ENCODE data around the gene ERAS.
A peak's percentile ranks its signal among the peaks of the same experiment; 100 is the strongest.
"Not testable (repeated sequence)": the region's sequence is repeated elsewhere in the genome, so short reads cannot be mapped to it uniquely, and the experiment has no call there.

ERAS gene

GRCh38 chrX:48806081-48806480, 20.2 kb upstream of the ERAS start:
- Mint-ChIP-seq H3K27me3 (ENCODE audit: low read depth) (no peaks in the 10 kb centered on the region), H3K36me3 (ENCODE audit: low read depth) (peaks cover 12% of the 10 kb centered on the region), H3K27ac (no peak overlapping the region), H3K9me3 (no peaks in the 10 kb centered on the region), H3K4me1 (ENCODE audit: low read depth) (peaks cover 5% of the 10 kb centered on the region), H3K4me3 (no peak overlapping the region)
- no peak for DNase-seq (ENCODE audit: low spot score)

DNA sequence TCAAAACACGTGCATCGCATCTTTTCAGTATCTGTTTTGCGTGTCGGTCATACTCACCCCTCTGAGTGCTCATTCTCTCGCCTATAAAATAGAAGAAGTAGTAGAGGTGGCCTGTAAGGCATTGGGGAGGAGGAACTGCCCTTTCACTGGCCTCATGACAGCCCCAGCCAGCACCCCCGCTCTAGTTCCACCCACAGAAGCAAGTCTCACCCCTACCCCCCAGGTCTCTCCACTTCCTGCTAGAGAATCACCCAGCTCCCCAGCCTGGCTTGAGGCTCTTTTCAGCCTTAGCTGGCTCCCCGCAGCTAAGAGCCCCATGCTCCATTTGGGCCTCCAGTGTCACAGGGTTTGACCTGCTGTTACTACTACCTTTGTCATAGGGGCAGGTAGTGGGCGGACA, 12.7 kb upstream of the ERAS start:
- no peaks in the 10 kb centered on the region for H3K27me3 Mint-ChIP-seq (ENCODE audit: low read depth)
- no peak overlapping the region for H3K27ac Mint-ChIP-seq
- DNase-seq (ENCODE audit: low spot score), result no peak
- H3K4me1 Mint-ChIP-seq (ENCODE audit: low read depth), result no peaks in the 10 kb centered on the region
- H3K36me3 Mint-ChIP-seq (ENCODE audit: low read depth), result peaks cover 7% of the 10 kb centered on the region
- no peak overlapping the region for H3K4me3 Mint-ChIP-seq
- H3K9me3 Mint-ChIP-seq, result no peaks in the 10 kb centered on the region

- Mint-ChIP-seq H3K36me3 (ENCODE audit: low read depth) (peaks cover 9% of the 10 kb centered on the region), H3K4me1 (ENCODE audit: low read depth) (no peaks in the 10 kb centered on the region), H3K27ac (no peak overlapping the region), H3K9me3 (no peaks in the 10 kb centered on the region), H3K27me3 (ENCODE audit: low read depth) (no peaks in the 10 kb centered on the region), H3K4me3 (no peak overlapping the region)
- DNase-seq (ENCODE audit: low spot score), result no peak
Measured at GRCh38 chrX:48814722-48815121, 11.6 kb upstream of the ERAS start.

DNA sequence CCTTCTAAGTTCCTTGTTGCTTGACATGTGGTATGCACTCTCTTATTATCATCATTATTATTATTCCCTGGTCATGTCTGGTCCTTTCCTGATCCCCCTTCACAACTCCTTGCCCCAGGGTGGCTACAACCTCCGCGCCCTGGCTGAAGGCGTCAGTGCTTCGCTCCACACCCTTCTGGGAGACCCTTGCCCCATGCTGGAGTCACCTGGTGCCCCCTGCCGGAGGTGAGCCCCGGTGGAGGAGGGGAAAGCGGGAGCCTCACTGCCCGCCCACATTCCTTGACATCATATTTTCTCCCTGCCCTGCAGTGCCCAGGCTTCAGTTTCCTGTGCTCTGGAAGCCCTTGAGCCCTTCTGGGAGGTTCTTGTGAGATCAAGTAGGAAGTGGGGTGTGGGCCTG, 11.0 kb upstream of the ERAS start:
- H3K9me3 Mint-ChIP-seq, result no peaks in the 10 kb centered on the region
- H3K4me1 Mint-ChIP-seq (ENCODE audit: low read depth), result no peaks in the 10 kb centered on the region
- H3K27me3 Mint-ChIP-seq (ENCODE audit: low read depth), result no peaks in the 10 kb centered on the region
- no peak overlapping the region for H3K27ac Mint-ChIP-seq
- no peak for DNase-seq (ENCODE audit: low spot score)
- H3K36me3 Mint-ChIP-seq (ENCODE audit: low read depth), result peaks cover 9% of the 10 kb centered on the region
- no peak overlapping the region for H3K4me3 Mint-ChIP-seq

DNA sequence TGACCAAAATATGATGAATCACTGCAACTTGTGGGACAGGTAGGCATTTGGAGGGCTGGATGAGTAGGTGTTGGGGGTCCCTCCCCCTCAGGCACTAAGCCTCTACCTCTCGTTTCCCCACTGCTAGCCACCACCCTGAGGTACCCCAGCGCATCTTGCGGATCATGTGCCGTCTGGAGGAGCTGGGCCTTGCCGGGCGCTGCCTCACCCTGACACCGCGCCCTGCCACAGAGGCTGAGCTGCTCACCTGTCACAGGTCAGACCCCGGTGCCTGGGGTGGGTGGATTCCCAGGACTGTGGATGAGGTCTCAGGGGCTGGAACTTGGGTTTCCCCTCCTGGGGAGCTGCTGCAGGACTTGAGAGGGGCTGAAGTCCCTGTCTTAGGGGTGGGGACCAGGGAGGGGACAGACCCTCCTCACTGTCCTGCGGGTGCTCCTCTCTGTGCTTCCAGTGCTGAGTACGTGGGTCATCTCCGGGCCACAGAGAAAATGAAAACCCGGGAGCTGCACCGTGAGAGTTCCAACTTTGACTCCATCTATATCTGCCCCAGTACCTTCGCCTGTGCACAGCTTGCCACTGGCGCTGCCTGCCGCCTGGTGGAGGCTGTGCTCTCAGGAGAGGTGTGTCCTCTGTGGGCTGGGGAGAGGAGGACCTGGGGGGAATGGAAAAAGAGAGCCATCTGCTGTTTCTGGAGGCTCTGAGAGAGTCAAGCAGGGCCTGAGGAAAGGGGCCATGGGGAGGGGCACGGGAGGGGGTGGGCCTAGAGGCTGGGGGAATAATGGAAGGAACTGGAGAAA, 10.1 kb upstream of the ERAS start:
- Mint-ChIP-seq H3K4me3 (no peak overlapping the region), H3K36me3 (ENCODE audit: low read depth) (peaks cover 6% of the 10 kb centered on the region), H3K9me3 (no peaks in the 10 kb centered on the region), H3K27ac (no peak overlapping the region), H3K27me3 (ENCODE audit: low read depth) (no peaks in the 10 kb centered on the region), H3K4me1 (ENCODE audit: low read depth) (no peaks in the 10 kb centered on the region)
- DNase-seq (ENCODE audit: low spot score), result no peak

GRCh38 chrX:48818098-48818497, 8.2 kb upstream of the ERAS start:
- Mint-ChIP-seq H3K36me3 (ENCODE audit: low read depth) (peaks cover 3% of the 10 kb centered on the region), H3K4me1 (ENCODE audit: low read depth) (no peaks in the 10 kb centered on the region), H3K9me3 (no peaks in the 10 kb centered on the region), H3K4me3 (no peak overlapping the region), H3K27me3 (ENCODE audit: low read depth) (no peaks in the 10 kb centered on the region), H3K27ac (no peak overlapping the region)
- no peak for DNase-seq (ENCODE audit: low spot score)

DNA sequence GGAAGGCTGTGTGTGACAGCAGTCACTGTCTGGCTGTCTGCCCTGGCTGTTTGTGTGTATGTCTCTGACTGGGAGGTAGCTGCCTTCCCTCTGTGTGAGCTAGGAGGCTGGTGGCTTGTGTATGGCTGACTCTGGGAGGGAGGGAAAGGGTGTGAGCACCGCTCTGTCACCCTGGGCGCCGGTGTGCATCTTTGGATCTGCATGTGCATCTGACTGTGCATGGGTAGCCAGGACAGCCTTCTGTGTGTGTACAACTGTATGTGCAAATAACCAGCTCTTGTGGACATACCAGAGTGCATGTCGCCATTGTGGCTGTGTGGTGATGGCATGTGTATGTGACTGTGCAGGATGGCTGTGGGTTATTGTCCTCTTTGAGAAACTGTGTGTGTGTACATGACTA, 7.4 kb upstream of the ERAS start:
- no peak overlapping the region for H3K27ac Mint-ChIP-seq

DNA sequence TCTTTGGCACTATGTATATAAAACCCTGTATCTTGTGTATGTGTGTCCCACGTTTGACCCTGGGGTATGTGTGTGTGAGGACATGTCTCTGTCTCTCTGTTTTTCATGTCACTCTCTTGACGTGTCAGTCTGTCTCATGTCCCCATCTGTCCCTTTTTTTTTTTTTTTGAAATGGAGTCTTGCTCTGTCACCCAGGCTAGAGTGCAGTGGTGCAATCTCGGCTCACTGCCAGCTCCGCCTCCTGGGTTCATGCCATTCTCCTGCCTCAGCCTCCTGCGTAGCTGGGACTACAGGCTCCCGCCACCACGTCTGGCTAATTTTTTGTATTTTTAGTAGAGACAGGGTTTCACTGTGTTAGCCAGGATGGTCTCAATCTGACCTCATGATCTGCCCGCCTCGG, 6.9 kb upstream of the ERAS start:
- H3K9me3 Mint-ChIP-seq; DNase-seq (ENCODE audit: low spot score); H3K27ac Mint-ChIP-seq; H3K4me3 Mint-ChIP-seq; H3K4me1 Mint-ChIP-seq (ENCODE audit: low read depth); H3K36me3 Mint-ChIP-seq (ENCODE audit: low read depth); H3K27me3 Mint-ChIP-seq (ENCODE audit: low read depth): not testable (repeated sequence)

More for the DNA sequence above, 7.4 kb upstream of the ERAS start:
- no peak for DNase-seq (ENCODE audit: low spot score)
- no peaks in the 10 kb centered on the region for H3K9me3 Mint-ChIP-seq
- no peaks in the 10 kb centered on the region for H3K27me3 Mint-ChIP-seq (ENCODE audit: low read depth)
- H3K36me3 Mint-ChIP-seq (ENCODE audit: low read depth), result peaks cover 6% of the 10 kb centered on the region
- H3K4me3 Mint-ChIP-seq, result no peak overlapping the region
- H3K4me1 Mint-ChIP-seq (ENCODE audit: low read depth), result no peaks in the 10 kb centered on the region

DNA sequence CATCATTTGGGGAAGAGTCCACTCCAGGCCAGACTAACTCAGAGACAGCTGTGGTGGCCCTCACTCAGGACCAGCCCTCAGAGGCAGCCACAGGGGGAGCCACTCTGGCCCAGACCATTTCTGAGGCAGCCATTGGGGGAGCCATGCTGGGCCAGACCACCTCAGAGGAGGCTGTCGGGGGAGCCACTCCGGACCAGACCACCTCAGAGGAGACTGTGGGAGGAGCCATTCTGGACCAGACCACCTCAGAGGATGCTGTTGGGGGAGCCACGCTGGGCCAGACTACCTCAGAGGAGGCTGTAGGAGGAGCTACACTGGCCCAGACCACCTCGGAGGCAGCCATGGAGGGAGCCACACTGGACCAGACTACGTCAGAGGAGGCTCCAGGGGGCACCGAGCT, 3.3 kb upstream of the ERAS start:
- H3K27me3 Mint-ChIP-seq (ENCODE audit: low read depth), result peaks cover 8% of the 10 kb centered on the region
- no peaks in the 10 kb centered on the region for H3K4me1 Mint-ChIP-seq (ENCODE audit: low read depth)
- H3K27ac Mint-ChIP-seq, result no peak overlapping the region
- DNase-seq (ENCODE audit: low spot score), result no peak
- no peaks in the 10 kb centered on the region for H3K9me3 Mint-ChIP-seq
- no peak overlapping the region for H3K4me3 Mint-ChIP-seq
- H3K36me3 Mint-ChIP-seq (ENCODE audit: low read depth), result peaks cover 17% of the 10 kb centered on the region

GRCh38 chrX:48824066-48824465, 2.2 kb upstream of the ERAS start:
- DNase-seq (ENCODE audit: low spot score), result no peak
- Mint-ChIP-seq H3K27ac (no peak overlapping the region), H3K27me3 (ENCODE audit: low read depth) (peaks cover 16% of the 10 kb centered on the region), H3K4me3 (no peak overlapping the region), H3K4me1 (ENCODE audit: low read depth) (no peaks in the 10 kb centered on the region), H3K9me3 (no peaks in the 10 kb centered on the region), H3K36me3 (ENCODE audit: low read depth) (peaks cover 16% of the 10 kb centered on the region)

DNA sequence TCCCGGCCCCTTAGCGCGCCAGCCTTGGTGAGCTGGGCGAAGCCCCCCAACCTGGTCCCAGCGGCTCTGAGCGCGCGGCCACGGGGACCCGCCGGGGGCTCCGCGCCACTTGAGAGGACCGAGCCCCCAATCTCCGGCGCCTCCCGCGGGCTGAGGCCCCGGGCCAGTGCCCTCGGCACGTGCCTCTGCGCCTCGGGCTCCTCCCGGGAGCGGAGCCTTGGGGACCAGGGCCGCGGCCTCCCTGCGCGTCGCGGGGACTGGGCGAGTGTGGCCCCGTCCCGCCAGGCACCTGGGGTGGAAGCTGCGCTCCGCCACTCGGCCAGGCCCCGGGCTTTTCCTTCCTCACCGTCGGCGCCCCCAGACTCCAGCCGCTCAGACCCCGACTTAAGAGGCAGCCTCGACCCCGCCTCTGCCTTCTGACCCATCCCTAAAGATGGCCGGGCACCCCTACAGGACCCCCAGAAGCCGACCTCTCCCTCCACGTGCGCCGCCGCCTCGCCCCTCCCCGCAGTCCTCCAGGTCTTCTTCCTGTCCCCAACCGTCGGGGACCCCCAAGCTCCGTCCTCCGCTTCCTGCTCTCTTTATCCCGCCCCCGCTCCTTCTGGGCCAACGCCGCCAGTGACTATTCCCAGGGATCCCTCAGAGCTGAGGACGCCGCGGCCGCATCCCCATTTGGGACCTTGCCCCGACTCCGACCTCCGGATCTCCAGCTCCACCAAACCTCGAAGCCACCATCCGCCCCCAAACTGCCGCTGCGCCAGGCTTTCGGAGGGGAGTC, 752 bp downstream of the ERAS start:
- peaks cover 28% of the 10 kb centered on the region for H3K27me3 Mint-ChIP-seq (ENCODE audit: low read depth)
- H3K4me1 Mint-ChIP-seq (ENCODE audit: low read depth), result no peaks in the 10 kb centered on the region
- DNase-seq (ENCODE audit: low spot score), result no peak
- no peak overlapping the region for H3K4me3 Mint-ChIP-seq
- peaks cover 16% of the 10 kb centered on the region for H3K36me3 Mint-ChIP-seq (ENCODE audit: low read depth)
- peak overlapping the region; percentile 26 for H3K27ac Mint-ChIP-seq
- H3K9me3 Mint-ChIP-seq, result no peaks in the 10 kb centered on the region

DNA sequence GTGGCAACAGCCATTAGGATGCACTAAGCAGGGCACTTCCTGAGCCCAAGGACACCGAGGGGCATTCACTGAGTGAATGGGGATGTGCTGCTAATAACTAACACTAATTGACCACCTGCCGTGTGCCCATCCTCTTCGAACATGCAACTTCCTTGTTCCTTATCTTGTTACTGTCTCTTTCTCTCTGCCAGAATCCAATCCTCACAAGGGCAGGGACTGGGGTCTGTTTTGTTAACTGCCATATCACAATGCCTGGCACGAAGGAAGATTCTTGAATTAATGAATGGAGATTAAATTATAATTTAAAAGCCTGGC, 1.3 kb downstream of the ERAS start:
- peaks cover 33% of the 10 kb centered on the region for H3K27me3 Mint-ChIP-seq (ENCODE audit: low read depth)
- no peaks in the 10 kb centered on the region for H3K4me1 Mint-ChIP-seq (ENCODE audit: low read depth)
- no peak for DNase-seq (ENCODE audit: low spot score)
- H3K36me3 Mint-ChIP-seq (ENCODE audit: low read depth), result peaks cover 16% of the 10 kb centered on the region
- H3K9me3 Mint-ChIP-seq, result no peaks in the 10 kb centered on the region
- H3K27ac Mint-ChIP-seq, result peak overlapping the region; percentile 26
- no peak overlapping the region for H3K4me3 Mint-ChIP-seq

- Mint-ChIP-seq H3K36me3 (ENCODE audit: low read depth) (peaks cover 11% of the 10 kb centered on the region), H3K4me1 (ENCODE audit: low read depth) (peaks cover under 1% of the 10 kb centered on the region), H3K9me3 (no peaks in the 10 kb centered on the region), H3K27ac (no peak overlapping the region), H3K27me3 (ENCODE audit: low read depth) (peaks cover 48% of the 10 kb centered on the region), H3K4me3 (no peak overlapping the region)
- no peak for DNase-seq (ENCODE audit: low spot score)
Measured at GRCh38 chrX:48829016-48829735, 2.9 kb downstream of the ERAS start.

Measured in T-helper 2 cell treated with Interferon-gamma antibody and Interleukin-4, amounts not matched to agents 5 μg/mL and 100 μg/mL, for 36 hours (primary cell).